Mucosa of descending colon (tissue), 3 donors: ENCODE data around the gene SH3RF2. TPM values are rescaled to one million over a fixed set of nuclear protein-coding genes. Genes with fewer than 3 reads are reported as not detected.

ENCODE experiments used
- ATAC-seq: fragments of 200-7000 bp; cut with Tn5 transposase; one replicate; pipeline ENCODE4 v1.9.1; 2020; ENCODE audit warnings: mild to moderate bottlenecking, moderate library complexity
- DNase-seq, 3 donors: peaks; one replicate each; pipeline ENCODE4 v3.0.0-alpha.2; 2020
- H3K36me3 ChIP-seq: fragments of 200-600 bp; one replicate; pipeline ENCODE4 v1.8.0; 2021; ENCODE audit warnings: low read depth, mild to moderate bottlenecking
- H3K4me1 ChIP-seq: fragments of 200-600 bp; one replicate; pipeline ENCODE4 v1.8.0; 2021; ENCODE audit warnings: low read depth, mild to moderate bottlenecking
- H3K4me3 ChIP-seq: fragments of 200-600 bp; one replicate; pipeline ENCODE4 v1.8.0; 2021; ENCODE audit warnings: mild to moderate bottlenecking
- H3K9me3 ChIP-seq: fragments of 200-600 bp; one replicate; pipeline ENCODE4 v1.8.0; 2021; ENCODE audit warnings: mild to moderate bottlenecking
- intact Hi-C, 2 donors: fragments of 100-400 bp; cut with DNase I in 1 of 2; cut with micrococcal nuclease in 1 of 2; formaldehyde crosslinking; loops; one replicate each; pipeline versions ENCODE4 v1.11.0 to v1.11.1; 2022; cut with DNase I, micrococcal nuclease
- total RNA-seq, 3 donors: library from RNA; stranded (reverse); fragmentation: NEBNext Ultra II Directional in 2 of 3; extraction: Animal tissue kit (Norgen Biotek cat#: 25700) in 2 of 3; gene quantifications; one replicate each; pipeline versions ENCODE4 v1.2.1 to v1.2.4, GENCODE V29; 2021 to 2023
- TF ChIP-seq, protein P1 (sequence below): fragments of 200-600 bp; IDR thresholded peaks from one replicate; pipeline ENCODE4 v1.8.0; 2022; ENCODE audit warnings: antibody characterized with exemption, mild to moderate bottlenecking
- donor health status: DM: no; HTN: no; CAD: no; lungs with moderate emphysema.
- donor health status: DM: no; HTN: no; CAD: no.
- donor health status: DM: no; HTN: yes; CAD: no.

The SH3RF2 gene
- total RNA-seq, 3 donors from 2014 or later = 36.8 to 99.7 (median 61.5) TPM

DNA sequence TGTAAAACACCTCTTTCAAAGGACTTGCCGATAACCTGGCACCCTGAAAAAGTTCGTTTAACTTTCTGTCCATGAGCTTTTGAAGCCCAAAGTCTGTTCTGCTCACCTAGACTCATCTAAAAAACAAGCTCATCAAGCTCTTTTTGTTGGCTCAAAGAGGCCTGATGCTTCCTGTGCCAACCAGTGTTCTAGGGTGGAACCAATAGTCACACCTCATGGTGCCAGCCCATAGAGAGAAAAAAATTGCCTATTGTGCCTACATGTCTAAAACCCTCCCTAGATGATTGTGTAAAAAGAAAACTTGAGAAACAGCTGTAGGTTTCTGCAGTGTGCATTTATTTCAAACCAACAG lies 4.7 kb downstream of the SH3RF2 start:
- Histone ChIP-seq H3K36me3 (no peaks in the 10 kb centered on the region), H3K9me3 (no peaks in the 10 kb centered on the region), H3K4me1 (peaks cover 35% of the 10 kb centered on the region), H3K4me3 (no peak overlapping the region)
- DNase-seq (no peak), ATAC-seq (no peak)
- TF ChIP-seq, protein P1, sequence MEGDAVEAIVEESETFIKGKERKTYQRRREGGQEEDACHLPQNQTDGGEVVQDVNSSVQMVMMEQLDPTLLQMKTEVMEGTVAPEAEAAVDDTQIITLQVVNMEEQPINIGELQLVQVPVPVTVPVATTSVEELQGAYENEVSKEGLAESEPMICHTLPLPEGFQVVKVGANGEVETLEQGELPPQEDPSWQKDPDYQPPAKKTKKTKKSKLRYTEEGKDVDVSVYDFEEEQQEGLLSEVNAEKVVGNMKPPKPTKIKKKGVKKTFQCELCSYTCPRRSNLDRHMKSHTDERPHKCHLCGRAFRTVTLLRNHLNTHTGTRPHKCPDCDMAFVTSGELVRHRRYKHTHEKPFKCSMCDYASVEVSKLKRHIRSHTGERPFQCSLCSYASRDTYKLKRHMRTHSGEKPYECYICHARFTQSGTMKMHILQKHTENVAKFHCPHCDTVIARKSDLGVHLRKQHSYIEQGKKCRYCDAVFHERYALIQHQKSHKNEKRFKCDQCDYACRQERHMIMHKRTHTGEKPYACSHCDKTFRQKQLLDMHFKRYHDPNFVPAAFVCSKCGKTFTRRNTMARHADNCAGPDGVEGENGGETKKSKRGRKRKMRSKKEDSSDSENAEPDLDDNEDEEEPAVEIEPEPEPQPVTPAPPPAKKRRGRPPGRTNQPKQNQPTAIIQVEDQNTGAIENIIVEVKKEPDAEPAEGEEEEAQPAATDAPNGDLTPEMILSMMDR = no peak
- intact Hi-C loops = no loop called here

- no peak overlapping the region for H3K4me3 ChIP-seq
- intact Hi-C loops = no loop called here
- DNase-seq (no peak), ATAC-seq (no peak)
- H3K36me3 ChIP-seq = no peaks in the 10 kb centered on the region
- no peaks in the 10 kb centered on the region for H3K9me3 ChIP-seq
- H3K4me1 ChIP-seq = peaks cover 35% of the 10 kb centered on the region
- TF ChIP-seq, protein P1 = no peak
Observed at GRCh38 chr5:145941448-145942130, 5.2 kb downstream of the SH3RF2 start.

- TF ChIP-seq, protein P1 = no peak
- no peak for DNase-seq
- no peaks in the 10 kb centered on the region for H3K36me3 ChIP-seq
- no peaks in the 10 kb centered on the region for H3K9me3 ChIP-seq
- H3K4me1 ChIP-seq = peaks cover 35% of the 10 kb centered on the region
- intact Hi-C loops = no loop called here
- H3K4me3 ChIP-seq = no peak overlapping the region
- peak; percentile 41 for ATAC-seq
Observed at GRCh38 chr5:145942201-145942600, 5.8 kb downstream of the SH3RF2 start.

GRCh38 chr5:145942749-145943148 lies 6.4 kb downstream of the SH3RF2 start:
- DNase-seq (no peak), ATAC-seq (no peak)
- Histone ChIP-seq H3K36me3 (no peaks in the 10 kb centered on the region), H3K4me1 (peaks cover 35% of the 10 kb centered on the region), H3K4me3 (no peak overlapping the region), H3K9me3 (no peaks in the 10 kb centered on the region)
- intact Hi-C loops = no loop called here
- TF ChIP-seq, protein P1 = no peak

DNA sequence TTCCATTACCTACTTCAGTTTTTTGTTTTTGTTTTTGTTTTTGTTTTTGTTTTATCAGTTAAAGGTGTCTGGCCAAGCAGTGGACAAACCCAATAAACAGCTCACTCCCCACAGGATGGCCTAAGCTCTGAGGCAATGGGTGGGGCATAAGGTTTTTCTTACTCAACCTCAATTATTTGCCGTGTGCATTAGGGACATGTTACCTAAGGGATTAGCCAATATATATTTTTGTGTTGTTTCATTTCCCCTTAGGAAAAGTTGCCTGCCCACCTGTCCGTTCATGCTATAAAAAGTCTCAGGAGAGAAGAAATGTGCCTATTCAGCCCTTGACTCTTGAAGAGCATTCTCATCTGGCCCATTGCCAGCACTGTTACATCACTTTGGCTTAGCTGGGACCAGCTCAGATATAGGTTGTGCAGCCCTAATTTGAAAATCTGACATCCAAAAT lies 7.3 kb downstream of the SH3RF2 start:
- ATAC-seq (no peak), DNase-seq (peak in 1 of 3 donors; percentile 62)
- Histone ChIP-seq H3K4me3 (no peak overlapping the region), H3K9me3 (no peaks in the 10 kb centered on the region), H3K36me3 (no peaks in the 10 kb centered on the region), H3K4me1 (peaks cover 35% of the 10 kb centered on the region)
- intact Hi-C loops = no loop called here
- TF ChIP-seq, protein P1 = no peak
